Measurements from ENCODE around the gene DCLRE1B. TPM values are rescaled to one million over a fixed set of nuclear protein-coding genes. Genes with fewer than 3 reads are reported as not detected.
A peak's percentile ranks its signal among the peaks of the same experiment; 100 is the strongest.

DCLRE1B gene
- total RNA-seq, 4 donors from 2014 or later = 1.4 to 3.3 (median 1.7) TPM

- no peaks in the 10 kb centered on the region for H3K27me3 ChIP-seq
- H3K27ac ChIP-seq = peak overlapping the region; percentile 92 to 98 (median 94)
- ATAC-seq (peak; percentile 57 to 63), DNase-seq (peak; percentile 4 to 25)
- H3K36me3 ChIP-seq = no peaks in the 10 kb centered on the region
- H3K4me3 ChIP-seq = peak overlapping the region; percentile 86 to 98 (median 90)
- TF ChIP-seq POLR2A (IDR thresholded peaks at IDR 0.05) = no peak
- TF ChIP-seq, protein P1, sequence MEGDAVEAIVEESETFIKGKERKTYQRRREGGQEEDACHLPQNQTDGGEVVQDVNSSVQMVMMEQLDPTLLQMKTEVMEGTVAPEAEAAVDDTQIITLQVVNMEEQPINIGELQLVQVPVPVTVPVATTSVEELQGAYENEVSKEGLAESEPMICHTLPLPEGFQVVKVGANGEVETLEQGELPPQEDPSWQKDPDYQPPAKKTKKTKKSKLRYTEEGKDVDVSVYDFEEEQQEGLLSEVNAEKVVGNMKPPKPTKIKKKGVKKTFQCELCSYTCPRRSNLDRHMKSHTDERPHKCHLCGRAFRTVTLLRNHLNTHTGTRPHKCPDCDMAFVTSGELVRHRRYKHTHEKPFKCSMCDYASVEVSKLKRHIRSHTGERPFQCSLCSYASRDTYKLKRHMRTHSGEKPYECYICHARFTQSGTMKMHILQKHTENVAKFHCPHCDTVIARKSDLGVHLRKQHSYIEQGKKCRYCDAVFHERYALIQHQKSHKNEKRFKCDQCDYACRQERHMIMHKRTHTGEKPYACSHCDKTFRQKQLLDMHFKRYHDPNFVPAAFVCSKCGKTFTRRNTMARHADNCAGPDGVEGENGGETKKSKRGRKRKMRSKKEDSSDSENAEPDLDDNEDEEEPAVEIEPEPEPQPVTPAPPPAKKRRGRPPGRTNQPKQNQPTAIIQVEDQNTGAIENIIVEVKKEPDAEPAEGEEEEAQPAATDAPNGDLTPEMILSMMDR (IDR thresholded peaks at IDR 0.05 in 4 of 5, conservative IDR thresholded peaks at IDR 0.05 in 1 of 5) = peak in 2 of 5 experiments; percentile 6 to 27
- intact Hi-C loops (cut with DNase I; ENCODE audit: low total_unique reads) (loop anchor here (1.0 to 5.0 kb wide), 5 partner anchors 17 to 1313 kb away; partner anchors contain the start of genes CAPZA1, DCLRE1B, RSBN1 and ST7L), in situ Hi-C loops (cut with MboI; ENCODE audit: low sequenced_read_pairs in 4 of 4) (loop anchor here in 1 of 4 donors (10.0 kb wide), 1 partner anchor 115 kb away; the partner anchor contains the start of gene RSBN1)
- peaks cover 51% of the 10 kb centered on the region in 2 donors for H3K4me1 ChIP-seq
- no peaks in the 10 kb centered on the region for H3K9me3 ChIP-seq
Observed at GRCh38 chr1:113929750-113930498, 24.8 kb downstream of the DCLRE1B start.

- peak in 1 of 2 donors; percentile 21 for ATAC-seq
- Histone ChIP-seq H3K36me3 (no peaks in the 10 kb centered on the region), H3K4me1 (peaks cover 51 to 54% of the 10 kb centered on the region in 2 donors), H3K9me3 (no peaks in the 10 kb centered on the region), H3K27ac (peak overlapping the region; percentile 92 to 98 (median 94)), H3K27me3 (no peaks in the 10 kb centered on the region), H3K4me3 (peak overlapping the region; percentile 86 to 98 (median 90))
- in situ Hi-C loops (cut with MboI; ENCODE audit: low sequenced_read_pairs in 4 of 4) = loop anchor here in 1 of 4 donors (10.0 kb wide), 1 partner anchor 116 kb away; the partner anchor contains the start of gene RSBN1
- TF ChIP-seq, protein P1 (IDR thresholded peaks at IDR 0.05 in 4 of 5, conservative IDR thresholded peaks at IDR 0.05 in 1 of 5) = no peak
- no peak for TF ChIP-seq POLR2A (IDR thresholded peaks at IDR 0.05)
- no peak for DNase-seq
- intact Hi-C loops (cut with DNase I; ENCODE audit: low total_unique reads) = no loop called here
Observed at GRCh38 chr1:113930499-113931161, 25.5 kb downstream of the DCLRE1B start.

DNA sequence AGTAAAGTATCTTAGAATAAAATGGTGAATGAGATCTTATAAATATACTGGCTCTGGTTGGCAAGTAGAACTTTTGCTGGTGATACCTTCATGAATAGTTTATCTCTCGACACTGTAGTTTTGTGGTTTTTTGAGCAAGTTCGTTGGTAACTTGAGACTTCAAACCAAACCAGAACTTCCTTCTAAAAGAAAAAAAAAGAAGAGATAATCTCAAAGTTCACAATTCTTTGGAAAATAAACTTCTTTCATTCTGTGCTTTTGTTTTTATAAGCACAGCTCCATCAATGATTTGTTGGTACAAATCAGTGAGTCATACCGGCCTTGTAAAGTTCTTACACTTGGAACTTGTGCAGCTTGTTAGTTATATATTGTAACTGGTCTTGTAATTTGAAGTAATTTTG lies 26.3 kb downstream of the DCLRE1B start:
- Histone ChIP-seq H3K4me3 (peak overlapping the region in 3 of 4 donors; percentile 86 to 98 (median 88)), H3K9me3 (no peaks in the 10 kb centered on the region), H3K27ac (peak overlapping the region; percentile 92 to 98 (median 94)), H3K36me3 (no peaks in the 10 kb centered on the region), H3K27me3 (no peaks in the 10 kb centered on the region), H3K4me1 (peaks cover 58 to 62% of the 10 kb centered on the region in 2 donors)
- intact Hi-C loops (cut with DNase I; ENCODE audit: low total_unique reads) = no loop called here
- TF ChIP-seq, protein P1 (IDR thresholded peaks at IDR 0.05 in 4 of 5, conservative IDR thresholded peaks at IDR 0.05 in 1 of 5) = no peak
- no peak for TF ChIP-seq POLR2A (IDR thresholded peaks at IDR 0.05)
- in situ Hi-C loops (cut with MboI; ENCODE audit: low sequenced_read_pairs in 4 of 4) = loop anchor here in 1 of 4 donors (10.0 kb wide), 1 partner anchor 117 kb away; the partner anchor contains the start of gene RSBN1
- no peak for DNase-seq
- ATAC-seq = no peak

DNA sequence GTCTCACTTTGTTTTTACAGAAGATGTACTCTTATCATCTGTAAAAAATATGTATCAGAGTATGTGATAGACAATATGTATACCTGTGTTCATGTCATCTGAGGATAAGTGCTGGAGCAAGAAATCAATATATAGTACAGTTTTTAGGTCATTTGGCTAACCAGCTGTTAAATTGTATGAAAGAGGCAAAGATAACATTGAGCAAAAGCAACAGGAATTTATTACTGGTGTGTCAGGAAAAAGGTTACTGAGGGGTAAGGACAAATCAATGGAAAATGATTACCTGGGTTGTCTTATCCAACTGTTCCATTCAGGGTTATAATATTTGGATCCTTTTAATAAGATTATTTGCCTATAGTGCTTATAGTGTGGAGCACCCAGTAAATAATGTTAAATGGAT lies 28.9 kb downstream of the DCLRE1B start:
- TF ChIP-seq, protein P1 (IDR thresholded peaks at IDR 0.05 in 4 of 5, conservative IDR thresholded peaks at IDR 0.05 in 1 of 5) = no peak
- no peak for TF ChIP-seq POLR2A (IDR thresholded peaks at IDR 0.05)
- DNase-seq (no peak), ATAC-seq (no peak)
- intact Hi-C loops (cut with DNase I; ENCODE audit: low total_unique reads) (no loop called here), in situ Hi-C loops (cut with MboI; ENCODE audit: low sequenced_read_pairs in 4 of 4) (loop anchor here in 1 of 4 donors (10.0 kb wide), 1 partner anchor 119 kb away; the partner anchor contains the start of gene RSBN1)
- no peaks in the 10 kb centered on the region for H3K27me3 ChIP-seq
- no peaks in the 10 kb centered on the region for H3K9me3 ChIP-seq
- no peak overlapping the region for H3K27ac ChIP-seq
- H3K36me3 ChIP-seq = no peaks in the 10 kb centered on the region
- no peak overlapping the region for H3K4me3 ChIP-seq
- H3K4me1 ChIP-seq = peaks cover 70 to 71% of the 10 kb centered on the region in 2 donors
